Measurements from ENCODE around the gene AAMP.

- no peak for TF ChIP-seq POLR2A (IDR thresholded peaks at IDR 0.05)
- TF ChIP-seq, protein P1, sequence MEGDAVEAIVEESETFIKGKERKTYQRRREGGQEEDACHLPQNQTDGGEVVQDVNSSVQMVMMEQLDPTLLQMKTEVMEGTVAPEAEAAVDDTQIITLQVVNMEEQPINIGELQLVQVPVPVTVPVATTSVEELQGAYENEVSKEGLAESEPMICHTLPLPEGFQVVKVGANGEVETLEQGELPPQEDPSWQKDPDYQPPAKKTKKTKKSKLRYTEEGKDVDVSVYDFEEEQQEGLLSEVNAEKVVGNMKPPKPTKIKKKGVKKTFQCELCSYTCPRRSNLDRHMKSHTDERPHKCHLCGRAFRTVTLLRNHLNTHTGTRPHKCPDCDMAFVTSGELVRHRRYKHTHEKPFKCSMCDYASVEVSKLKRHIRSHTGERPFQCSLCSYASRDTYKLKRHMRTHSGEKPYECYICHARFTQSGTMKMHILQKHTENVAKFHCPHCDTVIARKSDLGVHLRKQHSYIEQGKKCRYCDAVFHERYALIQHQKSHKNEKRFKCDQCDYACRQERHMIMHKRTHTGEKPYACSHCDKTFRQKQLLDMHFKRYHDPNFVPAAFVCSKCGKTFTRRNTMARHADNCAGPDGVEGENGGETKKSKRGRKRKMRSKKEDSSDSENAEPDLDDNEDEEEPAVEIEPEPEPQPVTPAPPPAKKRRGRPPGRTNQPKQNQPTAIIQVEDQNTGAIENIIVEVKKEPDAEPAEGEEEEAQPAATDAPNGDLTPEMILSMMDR (IDR thresholded peaks at IDR 0.05): no peak
These were observed 46.9 kb downstream of the AAMP start for GRCh38 chr2:218223046-218223445.
